Activated CD4-positive, alpha-beta T cell treated with anti-CD3 and anti-CD28 coated beads, Interleukin-2, amount 50 U/mL, for 16 hours (primary cell): ENCODE measurements around the gene SSR4.

Experiments used
- DNase-seq: peaks from one replicate; pipeline ENCODE4 v3.0.0-alpha.2; 2020

Gene SSR4

DNA sequence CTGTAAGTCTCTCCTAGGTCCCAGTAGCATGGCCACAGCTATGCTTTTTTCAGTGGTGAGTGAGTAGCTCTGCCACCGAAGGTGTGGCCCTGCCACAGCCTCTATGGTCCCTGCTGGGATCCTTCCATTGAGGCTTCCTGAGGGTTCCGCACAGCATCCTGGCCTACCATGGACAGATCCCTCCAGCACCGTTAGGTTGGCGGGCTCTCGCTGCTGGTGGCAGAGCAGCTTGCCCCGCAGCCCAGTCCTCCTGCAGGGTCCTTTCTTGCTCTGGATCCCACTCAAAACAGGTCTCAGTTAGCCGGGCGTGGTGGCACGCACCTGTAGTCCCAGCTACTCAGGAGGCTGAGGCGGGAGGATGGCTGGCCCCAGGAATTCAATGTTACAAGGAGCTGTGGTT is 38.3 kb downstream of the SSR4 start:
- no peak for DNase-seq

DNA sequence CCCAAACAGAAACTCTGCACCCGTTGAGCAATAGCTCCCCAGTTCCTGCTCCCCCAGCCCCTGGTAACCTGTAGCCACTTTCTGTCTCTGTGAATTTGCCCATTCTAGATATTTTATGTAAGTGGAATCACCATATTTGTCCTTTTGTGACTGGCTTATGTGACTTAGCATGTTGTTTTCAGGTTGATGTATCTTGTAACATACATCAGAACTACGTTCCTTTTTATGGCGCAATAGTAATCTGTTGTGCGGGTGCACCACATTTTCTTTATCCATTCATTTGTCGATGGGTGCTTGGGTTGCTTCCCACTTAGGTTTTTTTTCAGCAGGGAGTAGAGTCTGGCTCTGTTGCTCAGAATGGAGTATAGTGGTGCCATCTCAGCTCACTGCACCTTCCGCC is 42.5 kb downstream of the SSR4 start:
- no peak for DNase-seq

DNA sequence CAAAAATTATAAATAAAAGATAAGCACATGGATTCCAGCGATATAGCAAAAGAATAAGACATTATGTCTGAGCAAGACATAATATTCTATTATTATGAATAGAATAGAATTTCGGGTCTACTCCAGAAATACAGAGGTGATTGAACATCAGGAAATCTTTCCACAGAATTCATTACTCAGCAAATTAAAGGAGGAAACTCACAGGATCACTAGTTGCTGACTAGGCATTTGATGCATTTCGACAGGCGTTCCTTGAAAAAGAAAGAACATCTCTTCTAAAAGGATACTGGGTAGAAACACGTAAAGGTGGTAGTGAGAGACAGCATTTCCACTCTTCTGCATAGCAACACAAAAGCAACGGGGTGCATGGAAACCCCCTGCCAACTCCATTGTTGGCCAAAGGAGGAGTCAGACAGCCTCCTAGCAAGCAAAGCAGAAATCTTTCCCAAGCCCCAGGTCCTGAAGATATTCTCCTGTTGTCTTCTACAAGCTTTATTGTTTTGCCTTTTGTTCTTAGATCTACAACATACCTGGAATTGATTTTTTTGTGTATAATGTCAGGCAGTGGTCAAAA is 50.1 kb downstream of the SSR4 start:
- no peak for DNase-seq

DNA sequence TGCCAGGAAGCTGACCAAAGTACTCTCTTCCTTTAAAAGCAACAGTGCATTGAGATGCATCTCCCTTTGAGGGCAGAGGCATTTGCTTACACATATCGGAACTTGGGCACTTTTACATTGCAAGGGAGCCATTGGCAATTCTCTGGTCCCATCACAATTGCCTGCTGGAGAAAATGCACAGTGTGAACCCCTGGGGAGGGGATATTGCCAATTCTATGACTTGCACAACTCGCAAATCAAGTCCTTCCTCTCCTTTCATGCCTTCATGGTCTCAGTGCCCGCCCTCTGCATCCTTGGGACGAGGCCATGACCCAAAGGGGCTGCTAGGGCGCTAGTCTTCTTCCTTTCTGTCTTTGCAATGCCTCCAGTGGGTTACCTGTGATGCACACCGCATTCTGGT is 50.7 kb downstream of the SSR4 start:
- no peak for DNase-seq

DNA sequence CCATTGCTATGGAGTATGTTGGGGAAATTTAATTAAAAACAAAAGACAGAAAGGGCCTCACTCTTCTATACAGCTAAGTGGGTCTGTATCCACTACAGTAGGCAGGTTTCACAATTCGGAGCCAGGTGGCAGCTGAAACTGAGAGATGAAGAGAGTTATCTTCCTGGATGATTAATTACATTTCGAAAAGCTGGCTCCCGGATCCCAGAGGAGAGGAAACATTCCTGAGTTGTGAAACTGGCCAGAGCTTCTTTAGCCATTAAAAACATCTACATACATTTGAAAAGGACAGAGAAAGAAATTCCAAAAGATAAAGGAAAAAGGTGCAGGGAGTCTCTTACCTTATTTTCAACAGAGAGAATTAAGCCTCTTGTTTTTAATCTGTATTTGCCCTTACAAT is 51.4 kb downstream of the SSR4 start:
- DNase-seq, result no peak
